NCI-H82 treated with DMSO at 0.1 percent for 48 hours (cell line): Measurements from ENCODE around the gene FNBP1.
"Not testable (repeated sequence)": the region's sequence is repeated elsewhere in the genome, so short reads cannot be mapped to it uniquely, and the experiment has no call there.

Experiments used
- DNase-seq: peaks from one replicate; lab custom pipeline; 2025; ENCODE audit not compliant: unreplicated experiment; lab: John Stamatoyannopoulos, UW

The FNBP1 gene

DNA sequence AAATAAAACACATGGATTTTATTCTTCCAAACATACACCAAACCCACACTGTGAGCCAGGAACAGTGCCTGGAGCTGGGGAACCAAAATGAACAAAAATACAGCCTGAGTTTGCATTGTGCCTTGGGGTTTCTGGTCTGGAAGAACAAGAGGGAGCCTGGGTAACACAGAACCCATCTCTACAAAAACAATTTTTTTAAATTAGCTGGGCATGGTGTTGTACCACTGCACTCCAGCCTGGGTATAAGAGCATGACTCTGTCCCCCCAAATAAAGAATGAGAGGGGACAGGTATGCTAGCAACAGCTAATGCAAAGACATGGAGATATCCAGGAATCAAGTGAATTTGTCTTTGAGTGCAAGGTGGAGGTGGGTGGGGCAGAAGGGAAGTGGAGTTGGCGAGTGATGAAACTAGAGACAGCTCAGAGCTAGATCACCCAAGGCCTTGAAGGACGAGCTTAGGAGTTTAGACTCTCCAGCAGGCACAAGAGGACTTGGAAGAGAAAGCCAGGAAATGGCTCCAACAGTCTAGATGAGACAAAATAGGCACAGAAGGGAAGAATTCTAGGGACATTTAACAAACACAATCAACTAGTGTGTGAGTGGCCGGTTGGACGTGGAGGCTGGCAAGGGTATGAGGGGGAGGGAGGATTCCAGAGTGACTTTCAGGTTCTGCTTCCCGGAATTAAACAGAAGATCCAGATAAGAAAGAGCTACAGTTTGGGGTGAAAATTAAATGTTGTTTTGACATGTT lies 47.4 kb downstream of the FNBP1 start:
- DNase-seq, result no peak

DNA sequence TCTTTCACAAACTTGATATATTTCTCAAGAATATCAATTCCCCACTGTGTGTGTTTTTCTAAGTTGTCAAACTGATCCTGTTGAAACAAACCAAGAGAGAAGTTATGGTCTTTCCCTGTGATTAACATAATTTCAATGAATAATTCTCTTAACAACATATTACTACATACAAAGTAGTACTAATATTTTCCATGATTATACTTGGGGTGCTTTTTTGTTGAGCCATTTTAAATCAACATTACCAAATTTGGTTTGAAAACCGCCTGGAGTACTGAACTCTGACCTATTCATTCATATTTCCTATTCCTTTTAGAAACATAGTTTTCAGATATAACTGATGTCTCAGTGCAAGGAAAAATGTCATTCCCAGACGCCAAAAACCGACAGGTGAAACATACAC lies 48.1 kb downstream of the FNBP1 start:
- DNase-seq, result no peak

GRCh38 chr9:129991139-129991538 lies 51.9 kb downstream of the FNBP1 start:
- not testable (repeated sequence) for DNase-seq

DNA sequence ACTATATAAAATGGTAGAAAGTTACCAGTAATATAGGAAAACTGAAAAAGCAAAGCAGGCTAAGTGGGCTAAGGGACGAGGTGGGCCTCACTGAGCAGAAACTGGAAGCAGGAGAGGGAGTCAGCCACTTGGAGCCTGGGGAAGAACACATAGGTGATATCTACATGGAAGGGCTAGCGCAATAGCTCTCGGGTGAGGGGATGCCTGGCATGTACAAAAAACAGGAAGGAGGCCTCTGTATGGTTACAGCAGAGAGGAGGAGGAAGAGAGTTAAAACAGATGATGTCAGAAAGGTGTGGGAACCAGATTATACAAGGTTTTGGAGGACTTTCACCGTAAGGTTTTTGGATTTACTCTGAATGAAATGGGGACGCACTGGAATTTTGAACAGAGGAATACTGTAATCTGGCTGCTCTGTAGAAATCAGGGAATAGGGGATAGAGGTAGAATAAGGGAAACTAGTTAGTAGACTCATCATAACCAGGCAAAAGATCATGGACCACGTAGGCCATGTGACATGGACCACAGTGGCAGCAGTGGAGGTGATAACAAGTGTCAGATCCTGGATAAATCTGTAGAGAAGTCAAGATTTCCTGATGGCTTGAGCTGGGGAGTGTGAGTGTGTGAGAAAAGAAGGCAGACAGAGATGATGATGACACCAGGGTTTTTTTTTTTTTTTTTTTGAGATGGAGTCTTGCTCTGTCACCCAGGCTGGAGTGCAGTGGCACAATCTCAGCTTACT lies 52.5 kb downstream of the FNBP1 start:
- DNase-seq, result no peak

GRCh38 chr9:129989740-129990139 lies 53.2 kb downstream of the FNBP1 start:
- no peak for DNase-seq

DNA sequence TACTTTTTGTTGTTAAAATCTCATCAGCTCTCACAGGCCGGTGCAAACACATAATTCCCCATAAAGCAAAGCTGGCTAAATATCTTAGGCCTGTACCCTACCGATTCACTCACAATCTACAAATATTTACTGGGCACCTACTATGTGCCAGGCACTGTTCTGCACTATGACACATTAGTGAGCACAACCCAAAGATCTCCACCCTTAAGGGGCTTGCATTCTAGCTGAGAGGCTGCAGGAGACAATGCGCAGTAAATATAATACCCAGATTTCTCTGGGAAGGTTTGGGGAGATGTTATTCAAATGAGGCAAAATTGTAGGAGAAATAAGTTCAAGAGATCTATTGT lies 53.7 kb downstream of the FNBP1 start:
- no peak for DNase-seq

DNA sequence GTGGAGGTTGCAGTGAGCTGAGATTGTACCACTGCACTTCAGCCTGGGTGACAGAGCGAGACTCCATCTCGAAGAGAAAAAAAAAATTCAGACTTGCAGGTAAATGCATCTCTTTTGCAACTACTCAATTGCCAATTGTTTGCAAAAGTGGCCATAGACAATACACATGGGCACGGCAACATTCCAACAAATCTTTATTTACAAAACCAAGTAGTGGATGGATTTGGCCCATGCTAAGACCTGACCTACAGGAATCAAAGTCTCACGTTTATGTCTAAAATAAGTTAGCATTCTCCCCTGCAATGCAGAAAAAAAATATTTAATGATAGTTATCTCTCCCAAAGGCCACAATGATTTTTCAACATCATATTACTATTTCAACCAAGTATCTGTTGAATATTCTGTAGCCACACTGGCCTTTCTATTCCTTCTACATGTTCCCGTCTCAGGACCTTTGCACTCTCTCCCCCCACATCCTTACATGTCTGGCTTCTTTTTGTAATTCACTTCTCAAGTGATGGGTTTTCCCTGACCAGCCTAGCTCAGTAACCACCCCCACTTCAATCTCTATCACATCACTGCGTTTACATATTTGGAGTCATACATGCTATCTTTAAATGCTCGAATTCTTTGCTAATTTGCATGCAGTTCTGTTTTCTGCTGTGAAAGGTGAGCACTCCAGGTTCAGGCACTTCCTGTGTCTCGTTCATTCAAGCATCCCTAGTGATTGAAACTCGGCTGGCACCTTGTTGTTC lies 54.2 kb downstream of the FNBP1 start:
- DNase-seq, result no peak

DNA sequence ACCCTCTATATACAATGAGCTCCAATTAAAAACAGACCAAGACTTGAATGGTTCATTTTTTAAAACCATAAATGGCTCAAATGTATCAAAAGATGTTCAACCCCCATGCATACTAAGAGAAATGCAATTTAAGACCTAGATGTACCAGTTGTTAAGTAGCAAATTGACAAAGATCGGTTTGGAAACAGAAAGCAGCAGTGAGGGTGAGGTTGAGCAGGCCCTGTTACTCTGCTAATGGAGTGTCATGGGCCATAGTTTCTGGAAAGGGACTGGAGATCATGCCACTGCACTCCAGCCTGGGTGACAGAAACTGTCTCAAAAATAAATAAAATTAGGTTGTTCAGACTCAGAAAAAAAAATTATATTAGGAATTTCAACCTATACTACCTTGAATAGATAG lies 55.0 kb downstream of the FNBP1 start:
- DNase-seq, result no peak

DNA sequence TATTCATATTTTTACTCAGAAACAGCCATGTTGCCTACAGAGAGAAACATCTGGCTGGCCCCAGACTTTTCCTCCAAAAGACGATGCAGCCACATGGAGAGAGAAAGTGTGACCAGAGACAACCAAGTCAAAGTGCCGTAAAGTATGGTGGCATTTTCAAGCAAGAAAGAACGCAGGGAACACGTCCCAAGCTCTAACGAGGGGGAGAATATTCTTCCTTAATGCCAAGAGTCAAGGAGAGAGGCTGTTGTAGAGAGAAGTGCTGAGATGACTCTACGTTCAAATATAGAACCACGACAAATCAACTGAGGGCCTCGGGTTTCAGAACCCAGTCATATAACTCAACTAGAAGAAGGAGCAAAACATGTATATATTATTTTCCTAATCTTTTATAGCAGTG lies 55.9 kb downstream of the FNBP1 start:
- no peak for DNase-seq

GRCh38 chr9:129984589-129984988 lies 58.4 kb downstream of the FNBP1 start:
- not testable (repeated sequence) for DNase-seq

DNA sequence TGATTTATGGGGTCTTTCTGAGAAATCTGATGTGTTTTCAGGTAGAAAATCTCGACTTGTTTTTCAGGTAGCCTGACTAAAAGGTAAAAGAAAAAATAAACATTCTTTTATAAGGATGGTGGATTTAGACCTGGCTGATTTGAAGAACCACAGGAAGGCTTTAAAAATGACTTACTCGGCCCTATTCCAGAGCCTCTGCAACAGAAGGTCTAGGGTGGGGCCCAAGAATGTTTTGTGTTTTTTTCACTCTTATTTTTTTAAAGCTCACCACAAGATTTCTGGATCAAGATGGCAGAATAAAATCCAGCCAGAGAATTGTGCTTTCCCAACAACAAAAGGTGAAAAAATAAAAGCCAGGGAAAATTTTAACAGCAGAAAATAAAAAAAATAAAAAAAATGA lies 59.1 kb downstream of the FNBP1 start:
- no peak for DNase-seq

DNA sequence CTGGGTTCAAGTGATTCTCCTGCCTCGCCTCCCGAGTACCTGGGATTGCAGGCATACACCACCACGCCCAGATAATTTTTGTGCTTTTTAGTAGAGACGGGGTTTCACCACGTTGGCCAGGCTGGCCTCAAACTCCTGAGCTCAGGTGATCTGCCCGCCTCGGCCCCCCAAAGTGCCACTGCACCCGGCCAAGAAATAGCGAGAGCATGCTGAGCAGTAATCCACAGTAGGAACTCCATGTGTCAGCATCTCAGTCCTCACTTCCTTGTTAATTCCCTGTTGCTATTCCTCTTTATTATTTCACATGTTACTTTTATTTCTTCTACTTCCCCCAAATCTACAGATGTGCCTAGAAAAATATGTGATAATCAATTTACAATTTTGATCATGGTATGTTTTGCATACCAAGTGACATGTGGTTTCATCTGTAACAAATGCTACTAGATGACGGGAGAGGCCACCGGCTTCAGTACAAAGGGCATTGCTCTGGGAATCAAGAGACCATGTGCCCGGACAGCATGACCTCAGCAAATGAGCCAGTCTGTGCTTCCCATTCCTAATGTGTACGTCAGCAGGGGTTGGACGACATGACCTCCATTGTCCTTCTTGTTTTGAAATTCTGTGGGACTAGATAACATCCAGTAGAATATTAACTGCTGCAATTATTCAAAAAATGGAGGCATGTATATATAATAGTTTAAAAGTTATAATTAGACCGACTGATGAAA lies 61.6 kb downstream of the FNBP1 start:
- no peak for DNase-seq

- DNase-seq, result not testable (repeated sequence)
These were observed 62.8 kb downstream of the FNBP1 start for GRCh38 chr9:129980224-129980623.

DNA sequence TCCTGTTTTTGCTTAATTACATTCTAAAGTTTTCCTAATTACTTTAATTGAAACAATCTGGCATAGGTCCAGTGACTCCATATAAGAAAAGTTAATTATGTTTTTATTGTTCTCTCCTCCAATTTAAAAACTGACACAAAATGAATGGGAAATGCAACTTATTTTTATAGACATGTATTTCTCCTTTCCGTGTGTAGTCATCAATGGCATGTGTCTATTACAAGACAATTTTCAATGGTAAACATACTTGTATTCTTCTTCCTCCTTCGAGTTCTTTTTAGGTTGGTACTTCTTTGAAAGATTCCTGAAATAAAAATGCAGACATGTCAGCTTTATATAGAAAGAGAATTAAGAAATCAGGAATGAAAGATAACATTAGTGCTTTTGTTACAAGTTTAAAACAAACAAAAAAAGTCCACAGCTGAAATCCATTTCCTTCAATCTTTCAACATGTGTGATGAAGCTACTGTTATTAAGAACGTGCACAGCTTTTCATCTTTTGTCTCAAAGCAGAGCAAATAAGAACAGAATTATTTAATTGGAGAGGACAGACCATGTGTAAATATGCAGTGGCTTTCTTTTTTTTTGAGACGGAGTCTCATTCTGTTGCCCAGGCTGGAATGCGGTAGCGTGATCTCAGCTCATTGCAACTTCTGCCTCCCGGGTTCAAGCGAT lies 63.8 kb downstream of the FNBP1 start:
- no peak for DNase-seq

DNA sequence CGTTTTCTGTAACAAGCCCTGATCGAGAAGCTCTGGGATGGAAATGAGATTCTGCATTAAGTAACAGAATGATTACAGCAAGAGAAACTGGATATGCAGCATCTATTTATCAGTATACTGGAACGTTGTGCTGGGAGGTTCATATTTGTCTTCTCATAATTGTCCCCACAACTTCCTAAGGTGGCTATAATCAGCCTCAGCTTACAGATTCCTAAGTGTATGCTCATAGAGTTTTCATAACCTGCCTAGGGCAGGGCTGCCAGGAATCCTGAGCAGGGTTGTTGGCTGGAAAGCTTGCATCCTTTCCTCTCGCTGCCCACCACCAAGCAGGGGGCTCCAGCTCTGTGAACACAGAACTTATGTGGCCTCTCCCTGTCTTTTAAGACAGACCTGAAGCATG lies 70.2 kb downstream of the FNBP1 start:
- DNase-seq, result no peak

DNA sequence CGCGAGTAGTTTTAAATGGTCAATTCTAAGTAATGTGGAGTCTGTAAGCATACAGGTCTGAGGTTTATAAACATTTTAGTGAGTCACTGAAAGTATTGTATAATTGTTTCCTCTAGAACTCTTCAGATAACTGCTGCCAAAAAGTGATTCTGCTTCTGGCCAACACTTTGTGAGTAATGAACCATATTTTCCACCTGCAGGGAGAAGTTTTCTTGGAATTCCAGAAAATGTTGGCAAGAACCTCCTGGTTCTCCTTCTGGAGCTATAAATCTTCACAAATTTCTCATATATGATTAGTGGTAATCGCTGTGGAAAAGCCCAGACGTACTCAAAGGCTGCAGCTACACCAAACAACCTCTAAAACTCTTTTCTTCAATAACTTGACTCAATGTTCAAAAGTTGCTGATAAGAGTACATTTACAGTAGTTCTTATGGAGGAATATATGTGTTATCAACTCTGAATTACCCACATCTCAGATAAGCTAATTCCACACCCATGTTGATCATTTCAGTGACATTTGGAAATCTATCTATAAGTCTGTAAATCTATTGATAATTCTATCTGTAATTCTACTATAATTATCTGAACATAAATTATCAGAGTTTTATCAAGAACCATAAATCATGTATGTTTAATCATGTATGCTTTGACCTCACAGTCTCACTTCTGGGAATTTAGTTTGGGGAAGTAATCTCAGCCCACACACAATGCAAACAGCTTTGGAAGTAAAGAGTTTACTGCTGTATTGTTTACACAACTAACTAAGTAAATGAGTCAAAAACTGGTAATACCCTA lies 74.1 kb downstream of the FNBP1 start:
- DNase-seq, result no peak

- no peak for DNase-seq
These were observed 77.9 kb downstream of the FNBP1 start for GRCh38 chr9:129964901-129965734.

DNA sequence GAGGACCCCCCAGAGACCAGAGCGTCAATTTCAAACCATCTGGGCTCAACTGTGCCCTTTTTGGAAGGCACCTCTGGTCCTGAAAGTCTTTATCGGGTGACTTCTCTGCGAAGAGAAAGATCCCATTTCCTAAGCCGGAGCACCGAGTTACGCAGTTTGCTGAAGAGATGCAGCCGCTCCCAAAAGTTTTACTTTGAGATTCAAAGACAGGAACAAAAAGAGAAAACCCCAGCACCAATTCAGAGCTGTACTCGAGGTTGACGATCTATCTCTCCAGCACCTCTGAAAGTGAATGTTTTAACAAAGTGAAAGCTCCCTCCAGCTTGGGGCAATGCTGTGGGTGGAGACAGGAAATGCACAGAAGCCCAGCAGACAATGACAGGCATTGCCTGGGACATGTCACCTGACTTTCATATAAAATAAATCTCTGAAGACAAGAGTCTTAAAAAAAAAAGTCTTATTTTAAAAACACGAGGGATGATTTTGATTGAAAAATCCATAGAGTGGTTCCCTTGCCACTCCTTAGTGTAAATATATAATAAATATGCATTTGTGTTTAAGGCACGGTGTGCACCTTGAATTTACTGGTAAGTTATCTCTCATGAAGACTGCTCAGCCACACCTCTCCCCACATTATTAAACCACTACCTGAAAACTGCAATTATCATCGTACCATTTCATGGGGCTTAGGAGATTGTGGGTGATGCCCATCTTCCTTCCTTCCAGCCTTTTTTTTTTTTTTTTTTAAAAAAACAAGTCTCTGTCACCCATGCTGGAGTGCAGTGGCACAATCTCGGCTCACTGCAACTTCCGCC lies 79.9 kb downstream of the FNBP1 start:
- DNase-seq, result no peak
